Measurements from ENCODE around the gene TAPT1. TPM values are rescaled to one million over a fixed set of nuclear protein-coding genes. Genes with fewer than 3 reads are reported as not detected.

The TAPT1 gene
- total and polyA plus RNA-seq, 2 donors: 26.4 to 29.0 TPM

DNA sequence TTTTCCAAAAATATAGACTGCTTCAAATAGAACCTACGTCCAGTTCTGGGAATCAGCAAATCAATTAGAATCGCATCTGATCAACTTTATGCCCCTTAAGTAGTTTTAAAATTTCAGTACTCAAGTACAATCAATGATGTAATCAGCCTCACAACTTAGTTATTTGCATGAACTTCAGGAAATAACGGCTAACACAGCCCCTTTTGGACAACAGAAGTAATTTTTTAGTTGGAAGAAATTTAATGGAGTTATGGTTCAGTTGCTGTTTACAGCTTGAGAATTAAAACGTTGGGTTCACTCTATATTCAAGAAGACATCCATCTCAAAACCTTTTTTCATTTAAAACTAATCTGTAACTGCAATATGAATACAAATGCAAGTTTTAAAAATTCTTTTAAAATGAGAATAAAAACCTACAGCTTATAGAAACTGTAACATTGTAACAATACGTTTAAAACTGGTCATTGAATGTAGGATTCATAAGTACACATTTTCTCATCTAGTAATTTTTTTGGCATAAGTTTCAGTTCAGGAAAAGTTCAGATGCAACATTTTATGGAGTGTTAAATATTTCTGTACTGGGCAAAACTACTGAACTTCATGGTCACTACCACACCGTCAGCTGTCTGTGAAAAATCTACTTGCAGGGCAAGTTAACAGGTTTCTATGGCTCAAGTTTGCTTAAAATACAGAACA, 956 bp downstream of the TAPT1 start:
- H3K4me3 ChIP-seq (ENCODE audit: low read length in 2 of 2): peak overlapping the region; percentile 81 to 93
- peak in 5 of 9 donors; percentile 16 to 59 (median 42) for DNase-seq (ENCODE audit: low read depth in 6 of 9, low spot score in 9 of 9)
- peaks cover 15 to 20% of the 10 kb centered on the region in 2 donors for H3K4me1 ChIP-seq (ENCODE audit: control insufficient read depth in 2 of 2, insufficient read depth in 2 of 2, low read length in 2 of 2)
- no peaks in the 10 kb centered on the region for H3K9me3 ChIP-seq (ENCODE audit: control insufficient read depth in 2 of 2, insufficient read depth in 1 of 2, low read length in 1 of 2)
- H3K27me3 ChIP-seq (ENCODE audit: control insufficient read depth in 2 of 2, insufficient read depth in 1 of 2, low read length in 1 of 2): peaks cover 0 to 9% of the 10 kb centered on the region in 2 donors
- 5% methylated on average over 6 of the region's 6 CpGs for WGBS
- peaks cover 0 to 6% of the 10 kb centered on the region in 2 donors for H3K36me3 ChIP-seq (ENCODE audit: control insufficient read depth in 2 of 2, insufficient read depth in 2 of 2, low read length in 1 of 2)
- peak overlapping the region; percentile 85 to 93 for H3K27ac ChIP-seq (ENCODE audit: low read depth in 1 of 2, low read length in 1 of 2)

DNA sequence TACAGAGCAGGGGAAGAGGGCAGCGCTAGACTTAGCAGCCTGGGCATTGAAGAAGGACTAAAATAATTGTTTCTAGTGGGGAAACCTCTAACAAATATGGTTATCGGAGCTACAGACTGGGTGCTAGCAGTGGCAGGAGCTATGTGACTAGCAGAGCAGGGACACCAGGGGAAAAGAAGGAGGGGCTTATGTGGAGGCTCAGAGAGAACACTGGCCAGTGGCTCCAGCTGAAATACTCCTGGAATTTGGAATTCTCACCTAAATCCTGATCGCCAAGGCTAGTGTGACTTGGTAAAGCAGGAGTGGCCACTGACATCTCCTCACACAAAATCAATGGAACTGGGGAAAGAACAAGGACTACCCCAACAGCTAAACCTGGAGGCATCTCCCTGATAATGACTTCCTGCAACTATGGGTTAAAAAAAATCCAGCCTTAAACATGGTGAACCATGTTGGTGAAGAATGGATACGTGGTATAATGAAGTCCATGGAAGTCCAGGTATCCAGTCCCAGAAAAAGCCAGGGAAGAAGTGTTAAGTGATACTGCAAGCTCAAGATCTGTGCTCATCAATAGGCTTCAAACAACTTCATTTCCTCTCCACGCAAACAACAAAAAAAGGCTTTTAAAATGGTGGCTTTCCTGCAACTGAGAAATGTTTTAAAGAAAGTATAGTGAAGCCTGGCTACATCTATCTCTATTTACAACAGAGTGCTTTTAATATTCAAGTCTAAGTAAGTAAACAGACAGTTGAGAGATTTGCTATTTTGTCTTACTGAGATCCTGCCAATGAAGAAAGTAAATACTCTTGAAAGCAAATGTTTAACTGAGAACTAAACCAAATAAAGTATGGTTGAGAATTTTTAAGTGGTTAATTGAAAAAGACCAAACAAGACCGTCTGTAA, 1.8 kb downstream of the TAPT1 start:
- Histone ChIP-seq H3K4me3 (ENCODE audit: low read length in 2 of 2) (peak overlapping the region; percentile 81 to 93), H3K27ac (ENCODE audit: low read depth in 1 of 2, low read length in 1 of 2) (peak overlapping the region; percentile 69 to 85), H3K9me3 (ENCODE audit: control insufficient read depth in 2 of 2, insufficient read depth in 1 of 2, low read length in 1 of 2) (no peaks in the 10 kb centered on the region), H3K36me3 (ENCODE audit: control insufficient read depth in 2 of 2, insufficient read depth in 2 of 2, low read length in 1 of 2) (peaks cover 0 to 10% of the 10 kb centered on the region in 2 donors), H3K4me1 (ENCODE audit: control insufficient read depth in 2 of 2, insufficient read depth in 2 of 2, low read length in 2 of 2) (peaks cover 15 to 20% of the 10 kb centered on the region in 2 donors), H3K27me3 (ENCODE audit: control insufficient read depth in 2 of 2, insufficient read depth in 1 of 2, low read length in 1 of 2) (peaks cover 0 to 9% of the 10 kb centered on the region in 2 donors)
- WGBS: 48% methylated on average over 6 of the region's 6 CpGs
- DNase-seq (ENCODE audit: low read depth in 6 of 9, low spot score in 9 of 9): peak in 8 of 9 donors; percentile 16 to 81 (median 48)

GRCh38 chr4:16222957-16223527, 3.2 kb downstream of the TAPT1 start:
- peaks cover 0 to 9% of the 10 kb centered on the region in 2 donors for H3K27me3 ChIP-seq (ENCODE audit: control insufficient read depth in 2 of 2, insufficient read depth in 1 of 2, low read length in 1 of 2)
- no peak overlapping the region for H3K27ac ChIP-seq (ENCODE audit: low read depth in 1 of 2, low read length in 1 of 2)
- no peaks in the 10 kb centered on the region for H3K9me3 ChIP-seq (ENCODE audit: control insufficient read depth in 2 of 2, insufficient read depth in 1 of 2, low read length in 1 of 2)
- no peak overlapping the region for H3K4me3 ChIP-seq (ENCODE audit: low read length in 2 of 2)
- peaks cover 15 to 26% of the 10 kb centered on the region in 2 donors for H3K4me1 ChIP-seq (ENCODE audit: control insufficient read depth in 2 of 2, insufficient read depth in 2 of 2, low read length in 2 of 2)
- peaks cover 0 to 16% of the 10 kb centered on the region in 2 donors for H3K36me3 ChIP-seq (ENCODE audit: control insufficient read depth in 2 of 2, insufficient read depth in 2 of 2, low read length in 1 of 2)
- peak in 1 of 9 donors; percentile 24 for DNase-seq (ENCODE audit: low read depth in 6 of 9, low spot score in 9 of 9)

DNA sequence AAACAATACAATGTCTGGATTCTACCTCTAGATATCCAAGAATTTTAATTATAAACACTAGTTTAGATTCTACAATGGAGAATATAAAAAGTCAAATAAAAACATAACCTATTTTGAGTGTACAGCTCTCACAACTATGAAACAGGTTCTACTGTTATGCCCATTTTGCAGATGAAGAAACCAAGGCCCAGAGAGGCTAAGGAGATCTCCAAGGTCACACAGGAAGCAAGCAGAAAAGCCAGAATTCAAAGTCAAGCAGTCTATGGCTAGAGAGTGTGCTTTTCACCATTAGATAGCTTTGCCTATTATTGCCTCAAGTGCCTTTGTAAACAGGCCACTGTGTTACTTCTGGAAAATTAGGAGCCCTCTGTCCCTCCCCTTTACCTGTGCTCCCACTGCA, 7.3 kb downstream of the TAPT1 start:
- H3K27ac ChIP-seq (ENCODE audit: low read depth in 1 of 2, low read length in 1 of 2): no peak overlapping the region
- no peaks in the 10 kb centered on the region for H3K27me3 ChIP-seq (ENCODE audit: control insufficient read depth in 2 of 2, insufficient read depth in 1 of 2, low read length in 1 of 2)
- no peaks in the 10 kb centered on the region for H3K9me3 ChIP-seq (ENCODE audit: control insufficient read depth in 2 of 2, insufficient read depth in 1 of 2, low read length in 1 of 2)
- no peak for DNase-seq (ENCODE audit: low read depth in 6 of 9, low spot score in 9 of 9)
- no peak overlapping the region for H3K4me3 ChIP-seq (ENCODE audit: low read length in 2 of 2)
- H3K36me3 ChIP-seq (ENCODE audit: control insufficient read depth in 2 of 2, insufficient read depth in 2 of 2, low read length in 1 of 2): peaks cover 0 to 20% of the 10 kb centered on the region in 2 donors
- peaks cover 12 to 25% of the 10 kb centered on the region in 2 donors for H3K4me1 ChIP-seq (ENCODE audit: control insufficient read depth in 2 of 2, insufficient read depth in 2 of 2, low read length in 2 of 2)

DNA sequence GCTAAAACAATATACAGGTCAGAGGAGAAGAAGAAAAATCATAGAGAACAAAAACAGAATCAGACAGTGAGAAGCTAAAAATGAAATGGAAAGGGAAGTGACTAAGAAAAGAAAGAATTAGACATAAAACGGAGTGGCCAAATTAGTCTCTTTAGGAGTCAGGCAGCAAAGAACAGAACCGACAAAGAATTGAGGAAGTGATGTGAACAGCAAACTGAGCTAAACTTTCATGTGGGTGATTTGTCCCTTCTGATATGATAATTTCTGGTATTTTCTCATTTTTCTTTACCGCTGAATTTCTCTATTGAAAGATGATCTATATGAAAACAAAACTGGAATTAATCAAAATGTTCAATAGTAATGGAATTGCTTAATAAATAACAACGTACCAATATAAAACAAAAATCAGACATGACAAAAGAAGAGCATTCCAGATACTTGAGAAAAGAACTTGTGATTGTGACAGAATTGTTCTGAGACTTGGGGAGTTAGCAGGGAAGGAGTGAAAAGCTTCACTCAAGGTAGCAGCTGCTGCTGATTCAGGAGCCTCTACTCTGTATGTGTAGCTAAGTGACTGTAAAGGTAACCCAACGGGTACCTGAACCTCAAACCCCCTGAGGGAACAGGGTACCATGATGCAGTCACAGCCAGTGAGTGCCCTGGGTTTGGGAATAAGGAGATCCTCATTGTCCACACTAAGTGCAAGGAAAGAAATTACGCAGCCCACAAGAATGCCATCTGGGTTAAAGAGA, 8.8 kb downstream of the TAPT1 start:
- peaks cover 4 to 22% of the 10 kb centered on the region in 2 donors for H3K4me1 ChIP-seq (ENCODE audit: control insufficient read depth in 2 of 2, insufficient read depth in 2 of 2, low read length in 2 of 2)
- no peak overlapping the region for H3K4me3 ChIP-seq (ENCODE audit: low read length in 2 of 2)
- no peaks in the 10 kb centered on the region for H3K9me3 ChIP-seq (ENCODE audit: control insufficient read depth in 2 of 2, insufficient read depth in 1 of 2, low read length in 1 of 2)
- H3K27me3 ChIP-seq (ENCODE audit: control insufficient read depth in 2 of 2, insufficient read depth in 1 of 2, low read length in 1 of 2): no peaks in the 10 kb centered on the region
- DNase-seq (ENCODE audit: low read depth in 6 of 9, low spot score in 9 of 9): no peak
- peak overlapping the region; percentile 11 to 19 for H3K27ac ChIP-seq (ENCODE audit: low read depth in 1 of 2, low read length in 1 of 2)
- peaks cover 2 to 26% of the 10 kb centered on the region in 2 donors for H3K36me3 ChIP-seq (ENCODE audit: control insufficient read depth in 2 of 2, insufficient read depth in 2 of 2, low read length in 1 of 2)
- 49% methylated on average over 6 of the region's 6 CpGs for WGBS

DNA sequence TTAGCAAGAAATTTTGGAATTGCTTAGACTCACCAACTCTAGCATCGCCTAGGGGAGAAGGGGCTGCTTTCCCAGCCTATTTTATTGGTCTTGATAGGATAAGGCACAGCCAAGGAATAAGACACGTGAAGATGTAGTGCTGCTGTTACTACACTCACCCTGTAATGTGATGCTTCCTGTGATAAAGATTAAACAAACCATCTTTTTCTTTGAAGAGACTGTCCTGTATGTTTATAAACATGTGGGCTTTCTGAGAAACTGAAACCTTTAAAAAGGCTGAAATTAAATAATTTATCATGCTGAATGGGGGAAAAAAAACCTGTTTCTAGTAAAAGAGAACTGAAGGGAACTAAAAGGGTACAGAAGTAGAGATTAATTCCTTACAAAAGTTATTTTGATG, 13.2 kb downstream of the TAPT1 start:
- Histone ChIP-seq H3K4me1 (ENCODE audit: control insufficient read depth in 2 of 2, insufficient read depth in 2 of 2, low read length in 2 of 2) (peaks cover 3 to 16% of the 10 kb centered on the region in 2 donors), H3K27ac (ENCODE audit: low read depth in 1 of 2, low read length in 1 of 2) (no peak overlapping the region), H3K27me3 (ENCODE audit: control insufficient read depth in 2 of 2, insufficient read depth in 1 of 2, low read length in 1 of 2) (no peaks in the 10 kb centered on the region), H3K9me3 (ENCODE audit: control insufficient read depth in 2 of 2, insufficient read depth in 1 of 2, low read length in 1 of 2) (no peaks in the 10 kb centered on the region), H3K4me3 (ENCODE audit: low read length in 2 of 2) (no peak overlapping the region), H3K36me3 (ENCODE audit: control insufficient read depth in 2 of 2, insufficient read depth in 2 of 2, low read length in 1 of 2) (peaks cover 15 to 36% of the 10 kb centered on the region in 2 donors)
- WGBS: 32% methylated on average over 2 of the region's 2 CpGs
- no peak for DNase-seq (ENCODE audit: low read depth in 6 of 9, low spot score in 9 of 9)

- Histone ChIP-seq H3K9me3 (ENCODE audit: control insufficient read depth in 2 of 2, insufficient read depth in 1 of 2, low read length in 1 of 2) (no peaks in the 10 kb centered on the region), H3K4me3 (ENCODE audit: low read length in 2 of 2) (no peak overlapping the region), H3K36me3 (ENCODE audit: control insufficient read depth in 2 of 2, insufficient read depth in 2 of 2, low read length in 1 of 2) (peaks cover 15 to 36% of the 10 kb centered on the region in 2 donors), H3K27ac (ENCODE audit: low read depth in 1 of 2, low read length in 1 of 2) (no peak overlapping the region), H3K4me1 (ENCODE audit: control insufficient read depth in 2 of 2, insufficient read depth in 2 of 2, low read length in 2 of 2) (peaks cover 3 to 9% of the 10 kb centered on the region in 2 donors), H3K27me3 (ENCODE audit: control insufficient read depth in 2 of 2, insufficient read depth in 1 of 2, low read length in 1 of 2) (no peaks in the 10 kb centered on the region)
- no peak for DNase-seq (ENCODE audit: low read depth in 6 of 9, low spot score in 9 of 9)
- WGBS: 57% methylated on average over 3 of the region's 3 CpGs
Measured at GRCh38 chr4:16212138-16212782, 14.0 kb downstream of the TAPT1 start.

DNA sequence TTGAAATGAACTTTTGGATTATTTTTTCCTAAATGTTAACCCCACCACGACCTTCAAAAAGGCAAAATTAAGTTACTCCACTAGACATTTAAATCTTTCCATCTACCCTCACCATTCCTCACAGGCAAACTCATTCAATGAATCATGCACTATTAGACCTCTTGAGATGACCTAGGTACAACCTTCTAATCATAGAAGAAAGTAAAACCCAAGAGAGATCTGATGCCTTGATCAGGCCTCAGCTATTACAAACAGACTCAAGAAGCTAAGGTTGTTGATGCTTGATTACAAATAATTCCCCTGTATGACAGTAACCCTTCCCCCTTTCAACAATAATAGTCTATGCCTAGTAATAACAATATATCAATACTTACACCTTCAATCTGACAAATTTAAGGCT, 18.9 kb downstream of the TAPT1 start:
- DNase-seq (ENCODE audit: low read depth in 6 of 9, low spot score in 9 of 9): no peak
- Histone ChIP-seq H3K27ac (ENCODE audit: low read depth in 1 of 2, low read length in 1 of 2) (no peak overlapping the region), H3K4me3 (ENCODE audit: low read length in 2 of 2) (no peak overlapping the region), H3K4me1 (ENCODE audit: control insufficient read depth in 2 of 2, insufficient read depth in 2 of 2, low read length in 2 of 2) (peaks cover 0 to 3% of the 10 kb centered on the region in 2 donors), H3K9me3 (ENCODE audit: control insufficient read depth in 2 of 2, insufficient read depth in 1 of 2, low read length in 1 of 2) (no peaks in the 10 kb centered on the region), H3K27me3 (ENCODE audit: control insufficient read depth in 2 of 2, insufficient read depth in 1 of 2, low read length in 1 of 2) (no peaks in the 10 kb centered on the region), H3K36me3 (ENCODE audit: control insufficient read depth in 2 of 2, insufficient read depth in 2 of 2, low read length in 1 of 2) (peaks cover 16 to 52% of the 10 kb centered on the region in 2 donors)
- 97% methylated on average over 1 of the region's 1 CpG for WGBS
